DMS79 (cell line): ENCODE measurements around the gene NUBPL.
"Not testable (repeated sequence)": the region's sequence is repeated elsewhere in the genome, so short reads cannot be mapped to it uniquely, and the experiment has no call there.

Experiments used
- DNase-seq: peaks from one replicate; lab custom pipeline; 2025; lab: John Stamatoyannopoulos, UW

The NUBPL gene

DNA sequence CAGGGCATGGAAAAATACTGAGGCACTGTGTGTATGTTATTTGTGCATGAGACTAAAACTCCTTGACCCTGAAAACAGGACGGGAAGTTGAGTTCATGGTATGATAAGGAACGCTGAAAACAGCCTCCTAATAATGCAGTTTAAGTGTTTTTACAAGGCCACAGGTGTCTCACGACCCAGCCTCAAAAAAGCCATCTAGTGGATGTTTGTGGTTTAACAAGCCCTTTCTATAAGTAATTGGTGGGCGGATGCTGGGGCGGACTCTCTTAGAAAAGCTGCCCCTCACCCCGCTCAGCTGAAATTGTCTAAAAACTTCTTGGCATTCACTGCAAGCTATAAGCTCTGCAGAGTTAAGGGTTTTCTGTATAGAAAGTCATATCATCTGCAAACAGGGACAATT is 184.5 kb downstream of the NUBPL start:
- no peak for DNase-seq

- DNase-seq = no peak
Measured at GRCh38 chr14:31746326-31746725, 185.1 kb downstream of the NUBPL start.

DNA sequence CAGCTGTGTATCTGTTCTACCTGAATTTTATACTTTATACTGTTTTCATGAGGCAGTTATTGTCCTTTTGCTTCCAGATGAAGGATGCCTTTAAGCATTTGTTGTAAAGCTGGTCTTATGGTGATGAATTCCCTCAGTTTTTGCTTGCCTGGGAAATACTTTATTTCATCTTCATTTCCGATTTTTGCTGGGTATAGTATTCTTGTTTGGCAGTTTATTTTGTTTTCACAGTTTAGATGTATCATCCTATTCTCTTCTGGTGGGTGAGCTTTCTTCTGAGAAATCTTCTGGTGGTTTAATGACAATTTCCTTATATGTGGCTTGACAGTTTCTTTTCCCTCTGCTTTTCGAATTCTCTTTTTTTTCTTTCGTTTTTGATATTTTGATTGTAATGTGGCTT is 188.1 kb downstream of the NUBPL start:
- no peak for DNase-seq

GRCh38 chr14:31751047-31751446 is 189.8 kb downstream of the NUBPL start:
- DNase-seq = not testable (repeated sequence)

DNA sequence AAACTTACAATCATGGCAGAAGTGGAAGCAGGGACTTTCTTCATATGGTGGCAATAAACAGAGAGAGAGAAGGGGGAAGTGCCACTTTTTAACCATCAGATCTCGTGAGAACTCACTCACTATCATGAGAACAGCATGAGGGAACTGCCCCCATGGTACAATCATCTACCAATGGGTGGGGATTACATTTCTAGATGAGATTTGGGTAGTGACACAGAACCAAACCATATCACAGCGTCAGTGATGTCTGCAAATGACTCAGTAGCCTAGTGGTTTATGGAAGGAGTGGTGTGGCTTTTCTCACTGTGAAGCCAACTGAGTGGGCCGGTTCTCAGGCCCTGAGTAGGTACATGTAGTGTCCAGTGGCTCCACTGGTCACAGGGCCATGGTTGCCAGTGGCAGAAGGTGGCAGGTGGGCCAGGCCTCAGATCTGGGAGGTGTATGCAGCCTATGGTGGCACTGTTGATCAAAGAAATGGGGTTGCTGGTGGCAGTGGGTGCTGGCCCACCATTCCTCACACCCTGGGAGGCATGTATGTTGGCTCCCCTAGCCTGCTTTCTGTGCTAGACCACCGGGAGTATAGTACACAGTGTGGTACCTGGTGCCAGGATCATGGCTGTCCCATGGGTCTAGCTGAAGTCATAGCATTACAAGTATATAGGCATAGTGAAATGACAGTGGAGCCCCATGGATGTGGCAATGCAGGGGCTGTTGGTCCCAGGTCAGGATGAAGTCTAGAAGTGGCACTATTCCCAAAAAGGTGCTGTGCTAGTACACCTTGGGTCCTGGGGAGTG is 191.9 kb downstream of the NUBPL start:
- DNase-seq = no peak

GRCh38 chr14:31758941-31759340 is 197.7 kb downstream of the NUBPL start:
- DNase-seq = no peak

DNA sequence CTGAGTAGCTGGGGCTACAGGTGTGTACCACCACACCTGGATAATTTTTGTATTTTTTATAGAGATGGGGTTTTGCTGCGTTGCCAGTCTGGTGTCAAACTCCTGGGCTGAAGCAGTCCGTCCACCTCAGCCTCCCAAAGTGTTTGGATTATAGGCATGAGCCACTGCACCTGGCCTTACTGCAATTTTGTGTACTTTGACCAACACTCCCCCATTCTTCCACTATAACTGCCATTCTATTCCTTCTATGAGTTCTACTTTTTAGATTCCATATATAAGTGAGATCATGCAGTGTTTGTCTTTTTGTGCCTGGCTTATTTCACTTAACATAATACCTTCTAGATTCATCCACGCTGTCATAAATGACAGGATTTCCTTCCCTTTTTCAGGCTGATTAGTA is 199.1 kb downstream of the NUBPL start:
- DNase-seq = no peak

GRCh38 chr14:31761325-31761724 is 200.1 kb downstream of the NUBPL start:
- no peak for DNase-seq

DNA sequence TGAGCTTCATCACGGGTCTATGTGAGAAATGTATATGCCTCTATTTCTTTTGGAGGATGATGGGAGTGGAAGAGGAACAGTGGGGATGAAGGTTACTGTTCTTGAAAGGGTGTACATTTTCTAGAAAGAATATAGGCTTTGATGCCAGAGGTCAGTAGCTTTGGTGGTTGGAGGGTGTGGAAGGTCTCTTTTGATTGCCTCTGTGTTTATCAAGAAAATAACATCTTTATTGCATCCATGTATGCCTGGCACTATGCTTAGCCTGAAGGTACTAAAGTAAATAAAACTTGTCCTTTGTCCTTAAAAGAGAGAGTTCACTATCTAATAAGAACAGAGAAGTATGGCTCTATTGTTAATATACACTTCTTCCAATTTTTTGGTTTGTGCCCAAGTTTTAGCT is 201.8 kb downstream of the NUBPL start:
- DNase-seq = no peak

GRCh38 chr14:31766315-31766892 is 205.2 kb downstream of the NUBPL start:
- no peak for DNase-seq

GRCh38 chr14:31768355-31768754 is 207.2 kb downstream of the NUBPL start:
- no peak for DNase-seq

DNA sequence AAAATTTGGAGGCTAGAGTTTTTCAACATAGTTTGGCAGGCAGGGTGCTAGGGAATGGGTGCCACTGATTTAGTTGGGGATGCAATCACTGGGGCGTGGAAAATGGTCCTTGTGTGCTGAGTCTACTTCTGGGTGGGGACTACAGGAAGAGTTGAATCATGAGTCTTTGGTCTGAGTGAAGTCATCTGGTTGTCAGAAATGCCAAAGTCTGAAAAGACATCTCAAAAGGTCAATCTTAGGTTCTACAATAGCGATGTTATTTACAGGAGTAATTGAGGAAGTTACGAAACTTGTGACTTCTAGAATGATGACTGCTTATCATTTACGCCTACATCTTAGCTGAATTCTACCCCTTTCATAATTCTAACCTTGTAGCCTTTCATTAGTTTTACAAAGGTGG is 209.1 kb downstream of the NUBPL start:
- DNase-seq = no peak

DNA sequence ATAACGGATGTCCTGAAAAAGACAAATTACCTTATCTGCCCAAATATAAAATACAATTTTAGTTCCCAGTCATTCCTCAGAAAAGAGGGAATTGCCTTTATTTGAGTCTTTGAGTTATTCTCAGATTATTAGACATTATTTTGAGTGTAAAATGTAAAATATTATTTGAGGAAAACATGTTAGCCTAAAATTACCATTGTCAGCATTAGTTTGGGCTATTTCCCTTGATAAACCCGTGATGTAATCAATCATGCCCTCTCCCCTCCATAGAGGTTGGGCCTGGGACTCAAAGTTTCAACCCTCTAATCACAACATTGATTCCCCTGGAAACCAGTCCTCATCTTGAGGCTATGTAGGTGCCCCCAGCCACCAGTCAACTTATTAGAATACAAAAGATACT is 213.4 kb downstream of the NUBPL start:
- DNase-seq = no peak

- DNase-seq = no peak
Measured at GRCh38 chr14:31777312-31777711, 216.1 kb downstream of the NUBPL start.

DNA sequence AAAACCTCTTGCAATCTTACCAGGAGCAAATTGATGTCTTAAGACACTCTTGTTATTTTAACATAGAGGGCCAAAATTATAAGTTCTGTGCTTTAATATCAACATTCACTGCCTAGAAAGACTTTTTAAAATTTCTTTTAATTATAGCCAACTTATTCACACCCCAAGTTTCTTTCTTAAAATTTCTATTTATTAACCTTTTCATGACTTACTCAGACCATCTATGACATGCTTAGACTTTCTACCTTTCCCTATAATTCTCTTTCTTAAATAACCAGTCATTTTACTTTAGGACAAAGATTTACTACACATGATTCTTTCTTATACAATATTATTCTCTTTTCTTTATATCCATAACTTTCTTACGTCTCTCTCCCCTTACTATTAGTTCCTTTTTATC is 220.4 kb downstream of the NUBPL start:
- DNase-seq = no peak

DNA sequence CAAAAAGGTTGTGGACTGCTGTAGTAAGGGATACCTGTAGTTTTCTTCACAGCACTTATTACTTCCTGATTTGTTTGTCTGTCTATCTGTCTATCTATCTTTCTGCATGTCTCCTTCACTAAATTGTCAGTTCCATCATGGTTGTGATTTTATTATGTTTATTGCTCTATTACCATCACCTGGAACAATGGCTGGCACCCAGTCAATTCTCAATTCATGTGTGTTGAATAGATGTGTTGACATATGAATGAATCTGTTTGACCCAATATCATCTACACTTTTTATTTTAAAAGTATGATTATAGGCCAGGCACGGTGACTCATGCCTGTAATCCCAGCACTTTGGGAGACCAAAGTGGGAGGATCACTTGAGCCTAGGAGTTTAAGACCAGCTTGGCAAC is 224.4 kb downstream of the NUBPL start:
- DNase-seq = no peak

DNA sequence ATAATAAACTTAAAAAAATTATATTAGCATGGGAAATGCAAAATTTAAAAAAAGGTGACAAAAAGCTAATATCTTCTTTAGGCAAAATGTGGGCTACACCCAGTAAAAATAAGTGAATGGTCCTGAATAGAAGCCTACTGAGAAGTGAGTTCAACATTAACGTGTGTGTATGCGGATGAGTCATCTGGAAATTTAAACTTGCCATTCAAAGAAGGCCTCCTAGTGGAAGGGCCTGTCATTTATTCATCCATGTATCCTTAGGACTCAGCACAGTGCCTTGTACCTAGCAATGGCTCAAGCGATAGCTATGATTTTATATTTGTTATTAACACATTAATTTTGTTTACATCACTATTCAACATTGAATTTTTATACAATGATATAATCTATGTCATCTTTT is 226.2 kb downstream of the NUBPL start:
- DNase-seq = no peak

GRCh38 chr14:31788340-31788739 is 227.1 kb downstream of the NUBPL start:
- no peak for DNase-seq

- no peak for DNase-seq
Measured at GRCh38 chr14:31792726-31793125, 231.5 kb downstream of the NUBPL start.

DNA sequence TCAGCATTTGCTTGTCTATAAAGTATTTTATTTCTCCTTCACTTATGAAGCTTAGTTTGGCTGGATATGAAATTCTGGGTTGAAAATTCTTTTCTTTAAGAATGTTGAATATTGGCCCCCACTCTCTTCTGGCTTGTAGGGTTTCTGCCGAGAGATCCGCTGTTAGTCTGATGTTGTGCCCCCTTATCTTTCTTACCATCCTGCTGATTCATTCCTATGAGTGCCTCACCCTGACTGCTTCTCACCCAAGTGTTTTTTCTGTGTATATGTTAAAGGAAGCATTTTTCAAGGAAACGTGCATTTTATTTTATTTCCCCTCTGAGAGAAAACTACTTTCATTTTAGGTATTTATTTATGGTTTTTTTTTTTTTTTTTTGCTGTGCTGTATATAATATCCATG is 236.7 kb downstream of the NUBPL start:
- not testable (repeated sequence) for DNase-seq

GRCh38 chr14:31802838-31803237 is 241.6 kb downstream of the NUBPL start:
- DNase-seq = no peak

DNA sequence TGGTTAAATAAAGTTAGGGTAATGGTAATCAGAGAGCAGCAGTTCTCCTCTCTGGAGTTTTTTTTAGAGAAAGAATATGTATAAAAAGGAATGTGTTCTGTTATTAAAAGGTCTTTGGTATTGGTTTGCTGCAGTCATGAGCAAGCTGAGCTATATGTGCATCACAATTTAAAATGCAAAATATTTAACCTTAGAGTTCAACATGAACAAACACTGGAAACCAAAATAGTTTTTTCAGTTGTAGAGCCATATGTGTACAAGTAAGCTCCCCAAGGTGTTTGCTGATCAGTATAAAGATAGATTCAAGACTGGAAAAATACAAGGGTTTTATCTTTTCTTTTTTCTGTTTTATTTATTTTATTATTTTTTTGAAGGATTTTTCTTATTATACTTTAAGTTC is 245.0 kb downstream of the NUBPL start:
- no peak for DNase-seq

- not testable (repeated sequence) for DNase-seq
Measured at GRCh38 chr14:31811693-31812628, 250.8 kb downstream of the NUBPL start.
